WI38 (cell line): ENCODE results near the gene LPGAT1.

ENCODE experiments used
- H3K4me3 ChIP-seq: 2 replicates; pipeline ENCODE4 v1.5.1; 2011; ENCODE audit warnings: low read depth, mild to moderate bottlenecking, control low read depth, low read length
- CTCF ChIP-seq: IDR thresholded peaks from 2 replicates; pipeline ENCODE4 v1.5.1; 2012; ENCODE audit warnings: low read depth, mild to moderate bottlenecking, control low read depth, low read length

LPGAT1 gene

DNA sequence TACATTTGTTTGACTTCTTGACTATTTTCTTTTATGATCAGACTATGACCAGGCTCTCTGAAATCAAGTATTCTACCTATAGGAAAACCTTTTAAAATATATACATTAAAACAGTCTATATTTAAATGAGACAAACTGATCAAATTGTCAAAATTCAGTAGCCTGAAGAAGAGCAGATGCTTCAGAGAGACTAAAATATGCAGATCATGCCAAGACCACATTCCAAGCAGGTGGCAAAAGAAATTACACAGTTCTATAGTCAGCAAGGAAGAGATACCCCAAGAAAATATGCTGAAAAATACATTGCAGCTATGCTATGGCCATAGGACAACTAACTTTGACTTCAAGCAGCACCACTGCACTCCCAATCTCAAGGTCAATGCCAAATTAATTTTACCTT, 3.5 kb downstream of the LPGAT1 start:
- no peak for TF ChIP-seq CTCF
- no peak overlapping the region for H3K4me3 ChIP-seq

DNA sequence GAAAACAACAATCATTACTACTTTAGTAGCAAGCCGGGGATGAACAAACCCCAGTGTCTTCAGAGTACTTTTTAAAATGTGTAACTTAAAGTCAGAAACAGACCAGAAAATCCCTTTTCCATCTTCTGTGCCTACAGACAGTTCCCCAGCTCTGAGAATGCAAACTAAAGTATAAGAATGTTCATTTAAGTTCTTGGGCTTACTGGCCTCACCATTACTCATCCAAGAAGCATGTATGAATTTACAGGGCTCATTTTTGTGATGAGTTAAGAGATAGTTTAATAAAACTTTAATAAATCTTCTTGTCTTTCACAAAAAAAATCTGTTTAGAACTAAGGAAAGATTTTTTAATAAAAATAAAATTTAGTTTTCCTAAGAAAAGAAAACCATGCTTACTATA, 4.6 kb downstream of the LPGAT1 start:
- H3K4me3 ChIP-seq = no peak overlapping the region
- TF ChIP-seq CTCF = no peak

GRCh38 chr1:211822677-211823407, 7.7 kb downstream of the LPGAT1 start:
- H3K4me3 ChIP-seq = no peak overlapping the region
- TF ChIP-seq CTCF = no peak

DNA sequence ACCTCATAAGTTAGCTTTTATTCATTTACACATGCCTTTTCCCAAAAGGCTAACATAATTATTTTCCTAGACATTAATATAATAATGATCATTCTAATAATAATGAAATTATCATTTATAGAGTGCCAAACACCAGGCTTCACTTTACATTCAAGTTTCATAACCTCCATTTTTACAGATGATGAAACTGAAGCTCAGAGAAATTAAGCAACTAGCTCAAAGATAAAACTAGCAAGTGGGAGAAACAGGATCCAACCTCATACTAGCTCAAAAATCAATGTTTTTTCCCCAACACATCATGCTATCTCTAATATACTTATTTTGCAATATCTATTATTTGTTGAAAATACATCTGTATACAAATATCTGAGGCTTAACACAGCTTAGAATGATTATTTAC, 14.0 kb downstream of the LPGAT1 start:
- no peak for TF ChIP-seq CTCF
- H3K4me3 ChIP-seq = no peak overlapping the region

- H3K4me3 ChIP-seq = no peak overlapping the region
- no peak for TF ChIP-seq CTCF
Measured at GRCh38 chr1:211814313-211814712, 16.2 kb downstream of the LPGAT1 start.

- no peak for TF ChIP-seq CTCF
- no peak overlapping the region for H3K4me3 ChIP-seq
Measured at GRCh38 chr1:211813590-211813989, 17.0 kb downstream of the LPGAT1 start.

GRCh38 chr1:211812584-211812983, 18.0 kb downstream of the LPGAT1 start:
- no peak overlapping the region for H3K4me3 ChIP-seq
- TF ChIP-seq CTCF = no peak
